HG02759 (cell line): Measurements from ENCODE around the gene TCF23.
"Not testable (repeated sequence)": the region's sequence is repeated elsewhere in the genome, so short reads cannot be mapped to it uniquely, and the experiment has no call there.

Source experiments
- ATAC-seq: cut with Tn5 transposase; IDR thresholded peaks from one replicate; pipeline ENCODE4 v1.9.1; 2021; ENCODE audit warnings: mild to moderate bottlenecking, moderate library complexity; ENCODE audit not compliant: unreplicated experiment

Gene TCF23

DNA sequence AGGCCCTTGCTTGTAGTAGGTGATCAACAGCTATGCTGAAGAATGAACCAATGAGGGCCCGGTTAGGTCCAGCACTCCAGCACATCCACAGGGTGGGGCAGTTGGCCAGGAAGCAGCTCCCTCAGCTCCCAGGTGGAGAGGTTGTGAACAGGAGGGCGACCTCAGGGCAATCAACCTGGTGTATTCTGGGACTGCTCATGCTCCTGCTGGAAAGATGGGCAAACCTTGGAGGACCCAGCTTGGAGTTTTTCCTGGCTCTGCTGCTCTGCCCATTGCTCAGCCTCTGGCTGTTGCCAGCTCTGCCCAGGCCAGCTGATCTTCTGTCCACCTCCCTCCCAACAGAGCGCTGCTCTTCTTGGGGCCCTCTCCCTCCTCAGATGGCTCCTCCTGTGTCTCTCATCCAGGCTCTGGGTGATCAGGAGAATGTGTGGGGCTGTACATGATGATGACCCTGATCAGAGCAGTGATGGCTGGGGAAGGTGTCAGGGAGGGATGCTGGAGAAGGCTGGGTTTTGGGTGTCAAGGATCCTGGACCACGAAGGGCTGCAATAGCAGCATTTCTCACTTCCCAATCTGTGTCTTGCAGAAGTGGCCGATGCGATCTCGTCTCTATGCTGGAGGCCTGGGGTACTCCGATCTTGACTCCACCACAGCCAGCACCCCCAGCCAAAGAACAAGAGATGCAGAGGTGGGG lies 3.4 kb downstream of the TCF23 start:
- no peak for ATAC-seq

DNA sequence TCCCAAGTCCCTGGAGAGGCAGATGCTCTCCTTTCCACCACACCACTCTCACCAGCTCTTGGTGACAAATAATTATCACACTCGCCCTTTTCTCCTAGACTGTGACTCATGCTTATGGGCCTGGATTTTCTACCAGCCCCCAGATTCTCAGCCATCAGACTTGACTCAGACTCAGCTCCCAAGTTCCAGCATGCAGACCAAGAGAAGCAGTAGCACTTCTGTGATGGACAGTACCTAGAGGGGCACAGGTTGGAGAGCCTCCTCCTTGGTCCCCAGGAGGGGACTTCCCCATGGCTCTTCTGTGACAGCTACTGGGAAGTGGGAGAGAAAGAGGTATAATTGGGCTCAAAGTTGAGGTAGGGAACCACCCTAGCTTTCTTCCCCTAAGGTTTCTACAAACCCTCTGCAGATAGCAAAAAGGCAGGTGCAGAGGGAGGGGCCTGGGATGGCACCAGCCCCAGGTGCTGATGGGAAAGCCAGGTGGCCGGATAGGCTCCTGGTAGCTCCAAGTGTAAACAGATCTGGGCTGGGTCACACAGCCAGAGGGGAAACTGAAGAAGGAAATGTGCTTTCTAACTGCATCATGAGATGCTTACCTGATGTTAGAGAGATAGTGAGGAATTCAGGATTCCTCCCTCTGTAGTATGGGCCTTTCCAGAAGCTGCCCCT lies 4.1 kb downstream of the TCF23 start:
- ATAC-seq: no peak

DNA sequence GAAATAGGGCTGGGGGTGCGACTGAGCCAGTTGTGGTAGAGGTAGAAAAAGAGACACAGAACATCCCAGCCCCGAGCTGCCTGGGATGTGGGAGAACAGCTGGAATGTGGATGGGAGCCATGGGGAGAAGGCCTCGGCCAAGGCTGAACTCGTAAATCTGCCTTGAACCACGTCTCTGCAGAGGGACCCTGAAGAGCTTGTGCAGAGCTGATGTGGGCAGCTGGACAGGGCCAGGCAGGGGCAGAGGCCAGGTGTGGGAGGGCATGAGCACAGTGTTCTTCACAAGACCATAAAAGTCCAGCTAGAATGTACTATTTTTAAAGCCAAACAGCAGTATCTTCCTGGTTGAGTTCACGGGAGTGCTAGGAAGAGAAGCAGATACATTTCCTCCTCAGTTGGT lies 5.7 kb downstream of the TCF23 start:
- ATAC-seq: no peak

DNA sequence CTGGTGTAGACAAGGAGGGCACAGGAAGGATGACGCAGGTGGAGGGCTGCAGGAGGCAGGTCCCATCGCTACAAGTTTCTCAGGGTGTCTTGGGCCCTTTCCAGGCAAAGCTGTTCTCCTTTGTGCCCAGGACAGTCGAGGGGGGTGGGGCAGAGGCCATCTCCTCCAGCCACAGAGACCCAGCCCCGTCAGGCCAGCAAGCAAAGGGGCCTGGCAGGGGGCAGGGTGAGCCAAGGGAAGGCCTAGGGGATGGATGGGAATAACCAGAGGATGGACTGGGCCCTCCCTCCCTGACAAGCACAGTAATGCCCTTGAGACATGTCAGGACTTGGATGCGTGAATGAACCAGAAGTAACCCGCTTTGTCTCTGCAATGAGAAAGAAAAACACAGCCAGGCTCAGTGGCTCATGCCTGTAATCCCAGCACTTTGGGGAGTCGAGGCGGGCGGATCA lies 6.3 kb downstream of the TCF23 start:
- no peak for ATAC-seq

DNA sequence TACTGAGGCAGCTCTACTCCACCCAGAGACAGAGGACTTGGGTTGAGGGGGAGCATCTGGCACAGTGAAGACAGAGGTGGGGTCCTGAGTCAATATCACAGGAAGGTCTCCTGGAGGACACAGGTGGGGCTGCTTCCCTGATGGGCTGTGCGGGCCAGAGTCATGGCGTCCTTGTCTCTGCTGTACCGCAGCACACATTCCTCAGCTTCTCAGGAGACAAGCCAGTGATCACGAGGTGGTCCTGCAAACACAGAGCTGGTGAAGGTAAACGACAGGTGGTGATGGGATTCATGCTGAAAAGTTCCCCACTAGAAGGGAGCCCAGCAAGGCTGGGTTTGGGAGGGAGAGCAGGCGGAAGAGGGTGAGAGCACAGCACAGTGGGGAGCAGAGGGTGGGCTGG lies 9.7 kb downstream of the TCF23 start:
- no peak for ATAC-seq

DNA sequence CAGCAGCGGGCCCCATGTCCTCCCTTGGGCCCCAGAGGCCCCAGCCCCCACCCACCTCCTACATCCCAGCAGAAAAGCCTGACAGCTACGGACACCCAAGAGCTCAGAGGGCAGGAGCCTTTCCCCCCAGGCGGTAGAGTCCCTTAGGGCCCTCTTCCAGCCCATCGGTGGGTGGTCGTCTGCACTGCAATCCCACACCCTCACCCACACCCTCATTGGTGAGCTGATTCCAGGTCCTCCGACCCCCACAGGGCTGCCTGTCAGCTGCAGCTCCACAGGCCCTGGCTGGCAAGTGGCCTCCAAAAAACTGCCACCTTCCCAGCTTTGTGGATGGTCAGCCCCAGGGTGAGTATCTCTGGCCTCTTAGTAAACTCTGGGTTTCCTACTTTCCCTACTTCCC lies 10.5 kb downstream of the TCF23 start:
- ATAC-seq: no peak

DNA sequence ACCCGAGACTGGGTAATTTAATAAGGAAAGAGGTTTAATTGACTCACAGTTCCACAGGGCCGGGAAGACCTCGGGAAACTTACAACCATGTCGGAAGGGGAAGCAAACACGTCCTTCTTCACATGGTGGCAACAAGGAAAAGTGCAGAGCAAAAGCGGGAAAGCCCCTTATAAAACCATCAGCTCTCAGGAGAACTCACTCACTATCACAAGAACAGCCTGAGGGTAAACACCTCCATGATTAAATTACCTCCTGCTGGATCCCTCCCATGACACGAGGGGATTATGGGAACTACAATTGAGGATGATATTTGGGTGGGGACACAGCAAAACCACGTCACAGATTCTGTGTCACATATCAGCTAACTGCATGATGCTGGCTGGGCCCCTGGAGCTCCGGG lies 11.4 kb downstream of the TCF23 start:
- ATAC-seq: no peak

DNA sequence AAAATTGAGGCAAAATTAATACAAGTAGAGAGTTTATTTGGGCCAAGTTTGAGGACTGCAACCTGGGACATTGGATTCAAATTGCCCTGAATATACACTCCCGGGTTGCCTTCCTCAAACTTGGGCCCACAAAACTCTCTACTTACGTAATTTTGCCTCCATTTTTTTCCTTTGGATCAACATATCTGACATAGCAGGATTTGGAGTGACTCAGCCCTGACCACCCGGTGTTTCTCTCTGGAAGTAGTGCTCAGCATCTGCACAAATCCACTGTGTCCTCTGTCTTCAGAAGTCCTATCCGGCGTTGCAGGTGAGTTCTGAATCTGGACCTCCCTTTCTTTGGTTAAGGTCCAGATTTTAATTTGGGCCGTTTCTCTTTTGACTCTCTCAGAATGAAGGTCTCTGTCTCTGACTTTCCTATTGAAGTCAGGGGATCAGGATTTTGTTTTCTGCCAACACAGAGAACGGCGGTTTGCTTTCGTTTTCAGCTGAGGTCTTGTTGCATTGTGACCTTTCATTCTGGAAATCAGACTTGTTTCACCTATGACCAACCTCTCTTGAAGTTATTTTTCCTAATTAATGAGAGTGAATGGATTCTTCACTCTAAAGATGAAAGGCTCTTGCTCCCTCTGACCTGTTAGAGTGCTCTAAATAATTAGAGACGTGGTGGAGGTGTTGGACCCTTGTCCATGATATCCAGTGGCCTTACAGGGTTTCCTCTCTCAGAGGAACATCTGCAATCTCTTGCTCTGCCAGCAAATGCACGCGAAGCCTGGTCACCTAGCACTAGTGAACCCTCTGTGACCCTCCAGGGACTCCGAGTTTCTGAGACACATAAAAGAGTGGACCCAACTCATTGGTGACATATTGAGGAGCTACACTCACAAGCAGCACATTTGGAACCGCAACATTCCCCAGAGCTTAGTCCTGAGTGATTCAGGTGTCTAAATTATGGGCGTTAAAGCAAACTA lies 13.6 kb downstream of the TCF23 start:
- ATAC-seq: no peak

DNA sequence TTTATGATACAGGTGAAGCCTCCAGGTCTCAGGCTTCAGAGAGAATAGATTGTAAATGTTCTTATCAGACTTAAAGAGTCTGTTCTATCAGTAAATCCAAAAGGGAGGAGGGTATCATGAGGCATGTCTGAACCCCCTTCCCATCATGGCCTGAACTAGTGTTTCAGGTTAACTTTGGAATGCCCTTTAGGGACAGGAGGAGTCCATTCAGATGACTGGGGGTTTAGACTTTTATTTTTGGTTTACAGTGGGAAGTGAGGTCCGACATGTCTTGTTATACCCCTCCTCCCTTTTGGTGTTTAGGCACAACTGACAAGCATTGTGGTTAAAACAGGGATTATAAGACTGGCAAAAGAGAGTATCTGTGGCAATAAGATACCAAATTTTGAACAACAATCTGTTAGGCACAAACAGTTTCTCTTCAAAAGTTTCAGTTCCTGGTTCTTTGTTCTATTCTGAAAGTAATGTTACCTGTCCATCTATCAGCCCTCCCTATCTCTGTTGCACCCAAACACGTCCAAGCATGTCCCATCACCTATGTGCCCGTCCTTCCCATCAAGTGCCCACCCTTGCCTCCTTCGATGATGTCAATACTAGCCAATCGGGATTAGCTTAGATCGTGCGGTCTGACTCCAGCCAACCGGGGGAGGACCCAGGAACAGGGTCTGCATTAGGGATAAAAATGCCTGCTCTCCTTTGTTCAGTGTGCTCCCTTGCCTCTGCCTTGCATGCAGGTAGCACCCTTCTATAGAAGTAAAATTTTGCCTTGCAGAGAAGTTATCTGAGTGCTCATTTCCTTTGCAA lies 16.4 kb downstream of the TCF23 start:
- ATAC-seq: peak; percentile 39

DNA sequence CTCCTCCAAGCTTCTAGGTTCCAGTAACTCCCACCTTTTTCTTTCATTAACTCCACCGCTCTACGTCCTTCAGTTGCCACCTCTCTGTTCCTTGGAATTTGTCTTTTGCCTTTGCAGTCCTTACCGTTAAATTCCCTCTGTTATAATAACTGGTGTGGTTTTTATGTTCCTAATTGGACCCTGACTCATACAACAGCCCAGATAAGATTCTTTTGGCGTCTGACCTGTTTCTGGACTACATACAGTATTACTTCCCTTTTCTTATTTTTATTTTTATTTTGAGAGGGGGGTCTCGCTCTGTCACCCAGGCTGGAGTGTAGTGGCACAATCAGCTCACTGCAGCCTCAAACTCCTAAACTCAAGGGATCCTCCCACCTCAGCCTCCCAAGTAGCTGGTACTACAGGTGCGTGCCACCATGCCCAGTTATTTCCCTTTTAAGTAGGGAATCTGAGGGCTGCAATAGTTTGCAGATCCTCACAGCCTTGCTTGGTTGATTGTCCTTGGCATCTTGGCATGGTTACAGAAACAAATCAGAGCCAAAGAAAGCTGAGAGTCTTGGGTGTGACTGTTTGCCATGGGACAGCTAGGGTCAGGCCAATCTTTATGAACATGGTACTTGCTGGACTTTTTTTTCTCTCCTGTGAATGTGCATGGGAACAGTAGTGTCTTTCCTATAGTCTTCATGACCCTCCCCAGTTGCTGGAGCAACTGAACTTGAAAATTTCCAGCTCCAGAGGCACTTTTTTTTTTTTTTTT lies 22.0 kb downstream of the TCF23 start:
- ATAC-seq: no peak

DNA sequence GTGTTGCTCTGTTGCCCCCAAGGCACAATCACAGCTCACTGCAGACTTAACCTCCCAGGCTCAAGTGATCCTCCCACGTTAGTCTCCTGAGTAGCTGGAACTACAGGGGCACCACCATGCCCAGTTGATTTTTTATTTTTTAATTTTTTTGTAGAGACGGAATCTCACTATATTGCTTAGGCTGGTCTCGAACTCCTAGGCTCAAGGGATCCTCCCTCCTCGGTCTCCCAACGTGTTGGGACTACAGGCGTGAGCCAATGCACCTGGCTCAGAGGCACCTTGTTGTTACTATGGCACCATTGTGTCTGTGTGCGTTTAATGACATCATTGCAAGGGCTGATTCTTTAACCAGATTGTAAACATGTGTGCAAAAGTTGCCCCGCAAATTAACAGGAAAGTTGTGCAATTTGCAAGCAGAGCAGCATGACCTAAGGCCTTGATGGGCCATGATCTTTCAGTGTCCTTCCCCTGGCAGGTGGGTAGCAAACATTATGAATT lies 22.6 kb downstream of the TCF23 start:
- ATAC-seq: no peak

DNA sequence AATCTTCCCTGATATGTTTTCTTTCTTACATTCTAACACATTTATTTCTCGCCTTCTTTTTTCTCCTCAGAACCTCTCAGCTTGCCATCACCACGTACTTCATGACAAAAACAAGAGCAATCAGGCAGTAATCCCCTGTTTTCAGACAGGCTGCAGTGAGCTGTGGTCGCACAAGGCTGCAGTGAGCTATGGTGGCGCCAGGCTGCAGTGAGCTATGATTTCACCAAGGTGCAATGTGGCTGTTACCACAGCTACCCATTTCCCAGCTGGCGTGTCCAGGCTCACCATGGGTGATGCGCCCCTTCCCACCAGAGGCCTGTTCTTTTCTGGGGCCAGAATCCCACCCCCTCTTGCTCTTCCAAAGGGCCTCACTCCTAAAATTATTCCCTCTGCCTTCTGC lies 25.8 kb downstream of the TCF23 start:
- no peak for ATAC-seq

DNA sequence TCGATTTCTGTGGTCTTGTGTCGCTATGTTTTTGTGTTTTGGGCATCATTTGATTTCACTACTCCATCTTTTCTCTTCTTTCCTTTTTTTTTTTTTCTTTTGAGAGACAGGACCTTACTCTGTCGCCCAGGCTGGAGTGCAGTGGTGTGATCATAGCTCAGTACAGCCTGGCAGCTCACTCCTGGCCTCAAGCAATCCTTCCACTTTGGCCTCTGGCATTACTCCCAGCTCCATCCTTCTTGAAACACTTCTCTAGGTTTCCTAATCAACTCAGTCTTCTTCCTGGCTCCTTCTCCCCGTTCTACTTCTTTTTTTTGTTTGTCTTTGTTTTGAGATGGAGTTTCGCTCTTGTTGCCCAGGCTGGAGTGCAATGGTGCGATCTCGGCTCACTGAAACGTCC lies 26.5 kb downstream of the TCF23 start:
- no peak for ATAC-seq

DNA sequence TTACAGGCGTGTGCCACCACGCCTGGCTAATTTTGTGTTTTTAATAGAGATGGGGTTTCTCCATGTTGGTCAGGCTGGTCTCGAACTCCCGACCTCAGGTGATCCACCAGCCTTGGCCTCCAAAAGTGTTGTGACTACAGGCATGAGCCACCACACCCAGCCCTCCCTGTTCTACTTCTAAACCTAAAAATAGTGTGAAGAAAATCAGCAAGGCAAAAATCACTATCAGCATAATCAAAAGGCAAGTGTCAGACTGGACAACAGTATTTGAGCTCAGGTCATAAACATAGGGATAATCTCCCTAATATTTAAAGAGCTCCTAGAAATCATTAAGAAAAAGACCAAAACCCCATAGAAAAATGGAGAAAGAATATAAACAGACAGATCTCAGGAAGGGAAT lies 27.0 kb downstream of the TCF23 start:
- ATAC-seq: not testable (repeated sequence)

DNA sequence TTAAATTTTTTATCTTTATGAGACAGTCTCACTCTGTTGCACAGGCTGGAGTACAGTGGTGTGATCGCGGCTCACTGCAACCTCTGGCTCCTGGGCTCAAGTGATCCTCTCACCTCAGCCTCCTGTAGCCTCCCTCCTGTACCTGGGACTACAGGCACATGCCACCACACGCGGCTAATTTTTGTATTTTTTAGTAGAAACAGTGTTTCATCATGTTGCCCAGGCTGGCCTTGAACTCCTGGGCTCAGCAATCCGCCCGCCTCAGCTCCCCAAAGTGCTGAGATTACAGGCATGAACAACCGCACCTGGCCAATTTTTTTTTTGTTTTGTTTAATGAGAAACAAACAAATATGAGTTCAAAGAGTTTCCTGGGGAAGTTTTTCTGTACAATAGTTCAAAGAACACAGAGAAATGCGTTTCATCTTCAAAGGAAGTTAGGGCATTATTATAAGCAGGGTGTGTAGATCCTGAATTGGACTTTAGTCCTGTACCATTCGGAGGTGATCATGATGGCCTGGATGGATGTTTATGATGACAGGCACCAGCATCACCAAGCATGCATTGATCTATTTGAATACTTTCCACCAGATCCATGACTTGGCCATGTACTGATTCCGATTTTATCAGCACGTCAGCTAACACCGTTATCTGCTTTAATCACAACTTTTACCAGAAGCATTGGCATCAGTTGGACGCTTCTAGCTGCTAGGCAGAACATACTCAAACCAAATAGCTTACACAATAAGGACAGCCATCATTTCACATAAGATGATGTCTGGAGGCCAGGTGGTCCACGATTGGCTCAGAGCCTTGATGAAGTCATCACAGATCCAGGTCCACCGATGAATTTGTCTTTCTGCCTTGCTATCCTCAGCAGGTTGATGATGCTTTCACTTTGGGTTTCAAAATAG lies 28.9 kb downstream of the TCF23 start:
- no peak for ATAC-seq

DNA sequence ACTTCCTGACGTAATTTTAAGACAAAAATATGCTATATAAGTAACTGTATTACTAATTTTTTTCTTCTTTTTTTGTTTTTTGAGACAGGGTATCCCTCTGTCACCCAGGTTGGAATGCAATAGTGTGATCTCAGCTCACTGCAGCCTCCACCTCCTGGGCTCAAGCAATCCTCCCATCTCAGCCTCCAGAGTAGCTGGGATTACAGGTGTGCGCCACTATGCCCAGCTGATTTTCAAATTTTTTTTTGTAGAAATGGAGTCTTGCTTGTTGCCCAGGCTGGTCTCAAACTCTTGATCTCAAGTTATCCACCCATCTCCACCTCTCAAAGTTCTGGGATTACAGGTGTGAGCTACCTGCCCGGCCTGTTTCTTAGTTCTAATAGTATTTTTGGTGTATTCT lies 29.7 kb downstream of the TCF23 start:
- no peak for ATAC-seq

DNA sequence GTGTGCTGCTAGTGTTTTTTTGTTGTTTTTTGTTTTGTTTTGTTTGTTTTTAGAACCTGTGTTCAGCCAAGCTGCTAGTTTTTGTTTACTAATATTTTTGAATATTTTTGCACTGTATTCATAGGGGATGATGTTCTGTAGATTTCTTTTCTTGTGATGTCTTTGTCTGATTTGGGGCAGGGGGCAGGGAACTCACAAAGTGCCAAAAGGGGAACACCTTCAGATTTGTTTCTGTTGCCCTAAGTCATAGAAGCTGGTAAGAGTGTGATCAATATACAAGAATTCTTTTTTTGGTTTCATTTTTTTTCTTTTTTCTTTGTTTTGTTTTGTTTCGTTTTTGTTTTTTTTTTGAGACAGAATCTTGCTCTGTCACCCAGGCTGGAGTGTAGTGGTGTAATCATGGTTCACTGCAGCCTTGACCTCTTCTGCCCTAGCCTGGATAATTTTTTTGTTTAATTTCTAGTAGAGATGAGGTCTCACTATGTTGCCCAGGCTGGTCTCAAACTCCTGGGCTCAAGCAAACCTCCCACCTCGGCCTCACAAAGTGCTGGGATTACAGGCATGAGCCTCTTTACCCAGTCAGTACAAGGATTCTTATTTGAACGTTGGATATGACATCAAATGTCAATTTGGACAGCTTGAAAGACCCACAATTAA lies 30.7 kb downstream of the TCF23 start:
- ATAC-seq: no peak

DNA sequence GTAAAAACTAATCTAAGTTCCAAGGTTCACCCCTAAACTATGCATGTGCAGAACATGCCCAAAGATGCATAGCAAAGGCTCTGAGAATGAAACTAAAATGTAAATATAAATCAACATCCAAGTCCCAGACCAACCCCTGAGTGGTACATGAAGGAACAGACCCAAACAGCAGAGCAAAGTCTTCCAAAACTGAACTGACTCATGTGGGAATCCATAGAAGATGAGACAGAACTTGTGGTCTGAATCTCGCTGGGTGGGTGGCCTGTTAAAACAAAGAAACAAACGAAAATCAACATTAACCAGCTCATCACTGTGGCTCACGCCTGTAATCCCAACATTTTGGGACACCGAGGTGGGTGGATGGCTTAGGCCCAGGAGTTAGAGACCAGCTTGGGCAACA lies 33.5 kb downstream of the TCF23 start:
- ATAC-seq: no peak
